Right renal pelvis (tissue), 4 donors: ENCODE data around the gene EPHA2. TPM values are rescaled to one million over a fixed set of nuclear protein-coding genes. Genes with fewer than 3 reads are reported as not detected.
"Not testable (repeated sequence)": the region's sequence is repeated elsewhere in the genome, so short reads cannot be mapped to it uniquely, and the experiment has no call there.

Source experiments
- DNase-seq, 4 donors: peaks; one replicate each; pipeline ENCODE4 v3.0.0-alpha.2; 2013; ENCODE audit warnings: low read depth in 4 of 4, low spot score in 3 of 4, missing footprints in 1 of 4
- polyA plus RNA-seq, 4 donors: library from polyadenylated mRNA; unstranded; fragments of 120-200 nt; gene quantifications; one replicate each; pipeline ENCODE4 v1.2.1, GENCODE V29; 2013; ENCODE audit not compliant: insufficient read length in 4 of 4

EPHA2 gene
- polyA plus RNA-seq, 4 donors, result 14.7 to 19.7 (median 17.7) TPM

- DNase-seq, result no peak
These were observed 14.4 kb upstream of the EPHA2 start for GRCh38 chr1:16170283-16170673.

- no peak for DNase-seq
These were observed 12.9 kb upstream of the EPHA2 start for GRCh38 chr1:16168622-16169360.

DNA sequence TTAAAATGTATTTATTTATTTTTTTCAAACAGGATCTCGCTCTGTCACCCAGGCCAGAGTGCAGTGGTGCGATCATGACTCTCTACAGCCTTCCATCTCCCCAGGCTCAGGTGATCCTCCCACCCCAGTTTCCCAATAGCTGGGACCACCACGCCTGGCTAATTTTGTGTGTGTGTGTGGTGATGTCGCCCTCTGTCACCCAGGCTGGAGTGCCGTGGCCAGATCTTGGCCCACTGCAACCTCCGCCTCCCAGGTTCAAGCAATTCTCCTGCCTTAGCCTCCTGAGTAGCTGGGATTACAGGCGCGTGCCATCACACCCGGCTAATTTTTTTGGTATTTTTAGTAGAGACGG is 12.3 kb upstream of the EPHA2 start:
- not testable (repeated sequence) for DNase-seq

GRCh38 chr1:16167331-16168143 is 11.7 kb upstream of the EPHA2 start:
- DNase-seq, result no peak

DNA sequence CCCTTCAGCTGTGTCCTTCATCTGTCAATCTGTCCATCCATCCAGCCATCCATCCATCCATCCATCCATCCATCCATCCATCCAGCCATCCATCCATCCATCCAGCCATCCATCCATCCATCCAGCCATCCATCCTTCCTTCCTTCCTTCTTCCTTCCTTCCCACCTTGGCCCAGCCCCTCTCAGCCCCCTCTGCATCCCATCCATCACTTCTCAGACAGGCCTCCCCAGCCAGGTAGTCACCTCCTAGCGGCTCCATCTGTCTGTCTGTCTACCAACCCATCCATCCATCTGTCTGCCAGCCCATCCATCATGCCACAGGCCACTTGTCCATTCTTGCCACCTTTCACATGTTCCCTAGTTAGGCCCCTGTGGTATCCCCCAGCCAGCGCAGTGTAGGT is 10.2 kb upstream of the EPHA2 start:
- no peak for DNase-seq

- DNase-seq, result no peak
These were observed 9.7 kb upstream of the EPHA2 start for GRCh38 chr1:16165548-16165947.

- DNase-seq, result no peak
These were observed 9.2 kb upstream of the EPHA2 start for GRCh38 chr1:16165073-16165364.

DNA sequence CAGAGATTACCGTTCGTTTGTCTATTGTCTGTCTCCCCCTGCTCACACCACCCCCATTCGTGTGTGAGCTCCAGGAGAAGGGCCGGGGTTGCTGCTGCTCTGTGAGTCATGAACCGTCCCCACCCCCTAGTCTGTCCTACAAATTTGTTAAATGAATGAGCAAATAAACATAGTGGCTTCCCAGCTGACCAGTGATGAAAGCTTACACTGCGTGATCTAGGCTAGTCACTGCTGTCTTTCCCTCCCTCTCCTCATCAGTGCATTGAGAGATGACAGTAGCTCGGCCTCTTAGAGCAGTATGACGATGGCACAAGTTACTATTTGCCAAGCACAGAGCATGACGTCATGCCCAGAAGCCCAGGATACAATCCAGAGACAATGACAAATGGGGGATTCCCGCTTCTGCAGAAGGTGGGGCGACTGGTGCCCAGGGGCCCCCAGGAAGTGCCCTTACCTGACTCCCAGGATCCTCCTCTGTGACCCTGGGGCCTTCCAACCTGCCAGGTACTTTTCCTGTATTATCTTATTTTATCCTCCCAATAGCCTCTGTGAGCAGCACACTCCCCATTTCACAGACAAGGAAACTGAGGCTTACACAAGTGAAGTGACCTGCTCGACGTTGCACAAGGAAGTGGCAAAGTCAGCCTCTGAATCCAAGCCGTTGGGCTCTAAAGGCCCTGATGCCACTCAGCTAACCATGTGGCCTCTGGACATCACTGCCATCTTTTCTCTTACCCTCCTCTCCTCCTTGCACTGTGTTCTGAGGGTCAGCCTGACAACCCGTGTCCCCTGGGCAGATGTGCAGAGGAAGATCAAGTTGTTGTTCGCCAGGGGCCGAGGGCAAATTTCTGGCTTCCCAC is 8.6 kb upstream of the EPHA2 start:
- no peak for DNase-seq

- not testable (repeated sequence) for DNase-seq
These were observed 7.8 kb upstream of the EPHA2 start for GRCh38 chr1:16163608-16164212.

- DNase-seq, result no peak
These were observed 6.4 kb upstream of the EPHA2 start for GRCh38 chr1:16162163-16162822.

GRCh38 chr1:16161717-16162116 is 5.8 kb upstream of the EPHA2 start:
- DNase-seq, result no peak

GRCh38 chr1:16158993-16159831 is 3.3 kb upstream of the EPHA2 start:
- DNase-seq, result no peak

- DNase-seq, result no peak
These were observed 2.2 kb upstream of the EPHA2 start for GRCh38 chr1:16158025-16158424.

- no peak for DNase-seq
These were observed 1.1 kb upstream of the EPHA2 start for GRCh38 chr1:16156848-16157495.

- no peak for DNase-seq
These were observed 1.7 kb downstream of the EPHA2 start for GRCh38 chr1:16153999-16154673.

- no peak for DNase-seq
These were observed 2.5 kb downstream of the EPHA2 start for GRCh38 chr1:16153096-16153998.

- DNase-seq, result no peak
These were observed 3.3 kb downstream of the EPHA2 start for GRCh38 chr1:16152481-16153087.
